Stimulated activated CD4-positive, alpha-beta T cell treated with anti-CD3 and anti-CD28 coated beads, Interleukin-4, amount 100 ng/mL, for 48 hours (primary cell): ENCODE data around the gene RAMP1.
"Not testable (repeated sequence)": the region's sequence is repeated elsewhere in the genome, so short reads cannot be mapped to it uniquely, and the experiment has no call there.

Experiments
- DNase-seq, 2 donors: peaks; one replicate each; pipeline ENCODE4 v3.0.0-alpha.2; 2020; ENCODE audit warnings: low read depth in 2 of 2

The RAMP1 gene

DNA sequence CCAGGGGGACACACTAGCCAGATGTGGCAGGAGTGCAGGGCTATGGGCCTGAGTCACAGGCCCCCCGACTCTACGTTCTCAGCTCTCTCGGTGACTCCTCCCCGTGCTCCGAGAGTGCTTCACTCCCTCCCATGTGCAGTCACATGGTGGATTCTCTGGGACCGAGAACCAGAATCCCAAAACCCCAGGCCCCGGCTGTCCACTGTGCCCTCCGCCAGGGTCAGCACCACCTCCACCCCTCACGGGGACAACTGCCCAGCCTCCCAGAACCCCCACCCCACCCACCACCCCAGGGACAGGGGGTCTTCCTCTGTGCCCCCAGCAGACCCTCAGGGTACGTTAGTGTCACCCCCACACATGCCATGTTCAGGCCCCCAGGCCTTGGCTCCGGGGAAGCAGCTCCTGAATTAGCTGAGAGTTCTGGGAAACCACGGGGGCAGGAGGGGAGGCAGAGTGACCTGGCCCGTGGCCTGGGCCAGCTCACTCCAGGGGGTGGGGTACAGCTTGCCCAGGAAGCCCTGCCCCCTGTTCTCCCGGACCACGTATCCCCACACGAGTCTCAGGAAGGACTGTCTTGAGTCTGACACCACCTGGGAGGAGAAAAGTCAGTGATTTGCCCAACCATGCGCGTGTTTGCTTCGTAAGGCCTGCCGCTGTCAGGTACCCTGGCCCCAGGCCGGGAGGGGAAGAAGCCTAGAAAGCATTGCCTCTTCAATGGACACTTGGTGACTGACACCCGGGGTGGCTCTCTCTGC lies 4.4 kb downstream of the RAMP1 start:
- no peak for DNase-seq

DNA sequence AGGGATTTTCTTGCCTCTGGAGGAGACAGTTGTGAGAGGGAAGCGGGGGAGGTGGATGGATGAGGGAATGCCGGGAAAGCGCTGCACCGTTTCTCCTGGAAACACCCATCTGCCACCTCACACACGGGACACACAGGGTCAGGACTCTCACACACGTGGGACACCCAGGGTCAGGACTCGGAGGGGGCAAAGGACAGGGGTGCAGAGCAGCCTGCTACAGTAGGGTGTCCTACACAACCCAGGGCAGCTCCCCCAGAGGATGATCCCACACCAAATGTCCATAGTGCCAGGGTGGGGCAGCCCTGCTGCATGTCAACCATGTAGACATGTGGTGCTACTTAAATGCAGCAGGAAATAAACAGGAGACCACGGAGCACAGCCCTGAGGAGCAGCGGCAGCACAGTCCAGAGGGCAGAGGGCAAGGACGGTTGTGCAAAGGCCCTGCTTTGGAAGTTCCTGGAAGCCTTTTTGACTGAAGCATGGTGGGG lies 5.1 kb downstream of the RAMP1 start:
- DNase-seq: no peak

DNA sequence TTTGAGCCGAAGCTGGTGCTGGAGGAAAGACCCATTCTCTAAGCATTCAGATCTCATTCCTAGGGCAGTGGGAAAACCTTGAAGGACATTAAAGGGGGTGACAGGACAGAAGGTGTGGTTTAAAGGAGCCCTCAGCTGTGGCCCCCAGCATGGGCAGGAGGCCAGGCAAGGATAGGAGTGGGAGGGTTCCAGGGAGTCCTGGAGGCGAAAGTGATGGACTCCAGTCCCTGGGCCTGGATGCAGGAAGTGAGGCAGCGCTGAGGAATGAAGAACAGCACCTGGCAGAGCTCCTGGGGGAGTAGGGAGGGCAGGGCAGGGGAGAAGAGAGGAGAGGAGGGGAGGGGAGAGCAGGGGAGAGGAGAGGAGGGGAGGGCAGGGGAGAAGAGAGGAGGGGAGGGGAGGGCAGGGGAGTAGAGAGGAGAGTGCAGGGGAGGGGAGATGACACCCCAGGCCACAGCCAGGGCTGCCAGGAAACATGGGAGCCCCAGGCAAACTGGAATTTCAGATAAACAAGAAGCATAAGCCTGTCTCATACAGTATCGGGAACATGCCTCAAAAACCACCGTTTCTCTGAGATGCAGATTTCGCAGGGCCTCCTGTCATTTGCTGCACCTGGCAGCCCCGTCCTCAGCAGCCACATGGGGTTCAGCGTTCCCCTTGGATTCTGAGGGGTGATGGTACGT lies 5.7 kb downstream of the RAMP1 start:
- DNase-seq: no peak

DNA sequence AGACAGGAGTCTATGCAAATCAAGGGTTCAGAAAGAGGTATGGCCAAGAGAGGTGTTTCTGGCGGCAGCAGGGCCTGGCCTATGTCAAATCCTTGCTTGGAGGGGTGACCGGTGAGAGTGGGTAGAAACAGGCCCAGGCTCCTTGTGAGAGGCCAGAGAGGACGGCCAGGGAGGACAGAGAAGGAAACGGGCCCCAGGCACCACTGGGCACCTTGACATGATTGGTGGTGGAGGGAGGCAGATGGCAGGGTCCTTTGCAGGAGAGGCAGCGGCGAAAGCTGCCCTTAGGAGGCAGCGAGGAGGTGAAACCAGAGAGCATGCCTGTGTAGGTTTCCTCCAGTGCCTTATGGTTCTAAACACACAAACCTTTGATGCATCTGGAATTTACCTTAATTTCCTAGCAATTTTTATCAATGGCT lies 6.2 kb downstream of the RAMP1 start:
- DNase-seq: no peak

DNA sequence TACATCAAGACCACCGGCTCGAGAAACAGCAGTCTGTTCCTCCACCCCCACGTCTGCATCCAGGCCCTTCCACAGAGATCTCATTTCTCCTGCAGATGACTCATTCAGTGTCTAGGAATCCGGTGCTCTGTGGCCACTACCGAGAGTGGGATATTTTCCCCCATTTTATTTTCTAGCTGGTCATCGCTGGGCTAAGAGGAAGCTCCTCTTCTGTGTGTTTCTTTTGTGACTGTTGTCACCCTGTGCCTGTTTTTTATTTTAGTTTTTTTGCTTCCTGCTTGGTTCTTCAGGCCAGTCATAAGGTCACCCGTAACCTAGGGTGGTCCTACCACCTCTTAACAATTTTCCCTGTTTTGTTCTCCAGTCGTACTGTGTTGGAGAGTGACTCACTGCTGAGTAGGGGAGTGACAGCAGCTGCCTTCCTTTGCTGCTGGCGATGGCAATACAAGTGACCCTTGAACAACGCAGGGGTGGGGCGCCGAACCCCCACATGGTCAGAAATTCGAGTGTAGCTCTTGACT lies 6.7 kb downstream of the RAMP1 start:
- no peak for DNase-seq

DNA sequence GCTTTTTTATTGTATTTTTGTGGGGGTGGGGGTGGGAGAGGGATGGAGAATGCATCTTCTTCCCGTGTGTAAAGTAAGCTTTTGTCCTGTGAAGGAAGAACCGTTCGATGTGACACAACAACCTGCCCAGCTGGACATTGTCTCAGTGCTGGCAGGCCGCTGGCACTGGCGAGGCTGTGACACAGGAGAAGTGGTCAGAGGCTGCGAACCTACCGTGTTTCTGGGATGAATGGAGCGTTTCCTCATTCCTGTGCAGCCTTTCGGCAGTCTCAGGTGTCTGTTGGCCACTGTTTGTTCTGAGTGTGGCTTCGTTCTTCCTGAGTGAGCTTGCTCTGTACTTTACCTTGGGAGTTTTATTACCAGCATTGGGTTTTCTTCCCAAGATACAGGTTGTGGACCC lies 8.0 kb downstream of the RAMP1 start:
- no peak for DNase-seq

DNA sequence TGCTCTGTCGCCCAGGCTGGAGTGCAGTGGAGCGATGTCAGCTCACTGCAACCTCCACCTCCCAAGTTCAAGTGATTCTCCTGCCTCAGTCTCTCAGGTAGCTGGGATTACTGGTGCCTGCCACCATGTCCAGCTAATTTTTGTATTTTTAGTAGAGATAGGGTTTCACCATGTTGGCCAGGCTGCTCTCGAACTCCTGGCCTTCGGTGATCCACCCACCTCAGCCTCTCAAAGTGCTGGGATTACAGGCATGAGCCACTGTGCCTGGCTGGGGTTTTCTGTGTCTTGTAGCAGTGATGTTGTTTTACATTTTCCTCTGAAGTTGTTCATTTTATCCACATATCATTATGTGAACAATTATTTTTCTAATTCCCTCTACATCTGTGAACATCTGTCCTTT lies 8.7 kb downstream of the RAMP1 start:
- DNase-seq: not testable (repeated sequence)

DNA sequence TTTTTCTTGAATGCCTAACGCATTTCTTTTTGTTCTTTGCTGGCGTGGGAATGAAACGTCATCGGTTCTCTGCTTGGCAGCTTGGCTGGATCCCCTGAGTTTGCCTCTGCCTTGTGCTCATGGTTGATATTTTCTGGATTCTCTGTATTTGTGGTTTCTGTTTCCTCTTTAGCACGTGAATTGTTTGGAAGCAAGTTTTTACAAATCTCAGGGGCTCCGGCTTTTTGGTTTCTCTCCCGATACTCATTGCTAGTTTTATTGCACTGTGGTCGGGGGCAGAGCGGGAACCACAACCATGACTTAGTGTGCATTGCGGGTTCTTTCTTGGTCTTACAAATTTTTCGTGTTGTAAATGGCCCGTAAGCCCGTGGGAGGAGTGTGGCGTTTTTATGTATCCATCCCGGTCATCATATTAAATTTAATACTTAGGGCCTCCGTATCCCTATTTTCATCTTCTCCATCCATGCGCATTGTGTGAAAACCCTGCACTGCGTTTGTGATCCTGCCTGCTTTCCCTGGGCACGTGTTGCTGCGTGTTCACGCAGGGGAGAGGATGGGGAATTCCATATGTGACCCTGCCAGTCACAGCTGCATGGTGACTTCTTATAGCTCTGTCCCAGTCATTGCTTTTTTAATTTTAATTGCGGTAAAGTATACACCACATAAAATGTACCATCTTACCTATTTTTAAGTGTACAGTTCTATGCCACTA lies 9.4 kb downstream of the RAMP1 start:
- no peak for DNase-seq

DNA sequence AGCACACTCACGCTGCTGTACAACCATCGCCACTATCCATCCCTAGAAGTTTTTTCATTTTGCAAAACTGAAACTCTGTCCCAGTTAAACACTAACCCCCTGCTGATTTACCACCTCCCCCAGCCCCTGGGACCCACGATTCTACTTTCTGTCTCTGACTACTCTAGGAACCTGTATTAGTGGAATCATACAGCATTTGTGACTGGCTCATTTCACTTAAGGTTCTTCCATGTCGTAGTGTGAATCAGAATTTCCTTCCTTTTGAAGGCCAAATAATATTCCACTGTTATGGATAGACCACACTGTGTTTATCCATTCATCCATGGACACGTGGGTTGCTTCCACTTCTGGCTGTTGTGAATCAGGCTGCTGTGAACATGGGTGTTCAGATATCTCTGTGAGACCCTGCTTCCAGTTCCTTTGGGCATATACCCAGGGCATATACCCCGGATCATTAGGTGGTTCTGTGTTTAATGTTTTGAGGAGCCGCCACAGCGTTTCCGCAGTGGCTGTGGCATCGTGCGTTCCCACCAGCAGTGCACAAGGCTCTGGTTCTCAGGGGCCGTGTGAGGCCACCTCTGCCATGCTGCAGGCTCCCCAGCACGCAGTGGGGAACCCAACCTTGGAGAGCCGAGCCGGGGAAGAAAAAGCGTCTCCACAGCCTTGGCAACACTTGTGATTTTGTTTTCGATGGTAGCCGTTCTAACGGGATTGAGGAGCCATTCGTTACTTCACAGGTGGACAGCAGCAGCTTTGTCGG lies 10.1 kb downstream of the RAMP1 start:
- no peak for DNase-seq

DNA sequence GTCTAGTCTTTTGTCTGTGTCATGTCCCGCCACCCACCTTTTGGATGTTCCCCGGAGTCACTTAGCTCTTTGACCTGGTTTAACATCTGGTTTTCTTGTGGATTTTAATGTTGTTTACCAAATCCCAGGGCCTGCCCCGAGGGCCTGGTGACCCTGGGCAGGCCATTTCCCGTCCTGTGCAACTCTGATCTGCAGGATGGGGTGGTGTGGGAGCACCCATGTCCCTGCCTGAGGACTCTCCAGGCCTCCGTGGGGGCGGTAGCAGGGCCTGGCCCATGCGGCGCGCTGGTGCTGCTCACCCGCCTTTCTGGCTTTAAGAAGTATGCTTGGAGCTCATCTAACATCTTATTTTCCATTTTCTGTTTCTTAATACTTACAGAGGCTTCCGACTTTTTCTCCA lies 10.7 kb downstream of the RAMP1 start:
- no peak for DNase-seq

DNA sequence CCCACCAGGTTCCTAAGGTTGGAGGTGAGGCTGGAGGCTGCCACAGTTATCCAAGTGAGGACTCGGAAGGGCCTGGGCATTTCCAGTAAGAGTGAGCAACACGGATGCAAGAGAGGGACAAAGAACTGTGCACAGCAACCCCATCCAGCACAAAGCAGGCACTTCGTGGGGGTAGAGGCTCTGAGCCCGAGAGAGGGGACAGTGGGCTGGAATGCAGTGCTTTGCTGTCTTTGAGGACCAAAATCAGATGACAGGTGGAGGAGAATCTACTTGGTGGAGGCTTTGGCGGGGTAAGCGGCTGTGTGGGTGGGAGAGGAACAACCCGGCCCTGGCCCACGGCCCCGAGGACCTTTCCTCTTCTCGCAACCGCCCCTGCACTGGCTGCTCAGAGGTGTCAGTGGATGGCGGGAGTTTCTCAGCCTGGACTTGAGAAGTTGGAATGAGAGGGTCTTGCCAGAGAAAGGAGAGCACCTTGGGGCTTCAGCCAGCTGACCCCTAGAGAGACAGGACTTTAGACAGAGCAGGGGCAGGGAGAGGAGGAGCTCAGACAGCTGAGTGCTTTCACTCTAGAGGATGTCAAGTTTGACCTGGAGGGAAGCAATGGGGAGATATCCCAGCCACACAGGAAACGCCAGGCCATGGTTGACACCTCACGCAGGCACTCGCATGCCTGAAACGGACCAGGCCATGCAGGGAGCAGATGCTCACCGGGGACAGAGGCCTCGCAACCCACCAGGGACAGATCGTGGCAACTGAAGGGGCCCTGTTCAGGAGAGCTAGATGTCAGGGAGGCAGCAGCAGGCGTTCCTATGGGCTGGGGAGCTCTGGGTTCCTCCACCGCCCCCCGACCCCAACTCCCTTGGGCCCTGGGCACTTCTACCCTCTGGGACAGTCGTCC lies 11.6 kb downstream of the RAMP1 start:
- DNase-seq: no peak

DNA sequence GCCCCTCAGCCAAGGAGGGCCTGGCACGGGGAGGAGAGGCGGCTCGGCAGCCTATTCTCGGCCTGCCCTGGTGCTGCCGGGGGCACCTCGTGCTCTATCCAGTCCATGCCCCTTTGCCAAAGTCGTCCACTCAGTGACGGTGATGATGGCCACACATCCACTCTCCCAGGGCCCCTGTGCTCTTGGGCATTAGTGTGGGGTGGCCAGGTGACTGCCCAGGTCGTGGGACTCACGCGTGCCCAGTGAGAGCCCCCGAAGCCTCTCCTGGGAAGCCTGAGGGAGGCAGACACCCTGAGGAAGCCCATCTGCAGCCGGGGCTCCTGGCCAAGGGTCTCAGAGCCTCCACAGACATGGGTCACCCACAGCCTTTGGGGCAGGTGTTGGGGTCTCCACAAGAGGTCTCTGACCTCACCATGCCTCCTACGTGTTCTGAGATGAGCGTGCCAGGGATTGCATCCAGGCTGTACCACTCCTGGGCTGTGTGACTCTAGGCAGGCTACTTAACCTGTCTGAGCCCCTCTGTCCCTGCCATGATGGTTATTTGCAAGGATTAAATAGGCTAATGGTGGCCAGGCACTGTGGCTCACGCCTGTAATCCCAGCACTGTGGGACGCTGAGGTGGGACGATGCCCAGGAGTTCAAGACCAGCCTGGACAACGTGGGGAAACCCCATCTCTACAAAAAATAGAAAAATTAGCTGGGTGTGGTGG lies 12.9 kb downstream of the RAMP1 start:
- no peak for DNase-seq

DNA sequence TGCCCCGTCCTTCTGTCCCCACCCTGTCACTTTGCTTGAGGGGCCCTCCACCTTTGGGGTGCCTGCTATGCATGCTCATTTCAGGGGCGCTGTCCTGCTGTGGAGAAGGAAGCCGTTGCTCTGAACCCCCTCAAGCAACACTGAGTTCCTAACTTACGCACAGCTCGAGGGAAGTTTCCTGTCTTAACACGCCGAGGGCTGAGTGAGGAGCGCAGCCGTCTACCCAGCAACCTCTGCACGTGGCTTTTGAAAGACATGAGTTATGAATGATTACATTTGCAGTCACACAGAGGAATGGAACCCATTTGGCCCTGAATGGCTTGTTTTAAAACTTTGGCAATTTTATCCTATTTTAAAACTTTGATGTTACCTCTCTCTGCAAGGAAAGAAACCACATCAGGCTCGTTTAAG lies 14.0 kb downstream of the RAMP1 start:
- no peak for DNase-seq

DNA sequence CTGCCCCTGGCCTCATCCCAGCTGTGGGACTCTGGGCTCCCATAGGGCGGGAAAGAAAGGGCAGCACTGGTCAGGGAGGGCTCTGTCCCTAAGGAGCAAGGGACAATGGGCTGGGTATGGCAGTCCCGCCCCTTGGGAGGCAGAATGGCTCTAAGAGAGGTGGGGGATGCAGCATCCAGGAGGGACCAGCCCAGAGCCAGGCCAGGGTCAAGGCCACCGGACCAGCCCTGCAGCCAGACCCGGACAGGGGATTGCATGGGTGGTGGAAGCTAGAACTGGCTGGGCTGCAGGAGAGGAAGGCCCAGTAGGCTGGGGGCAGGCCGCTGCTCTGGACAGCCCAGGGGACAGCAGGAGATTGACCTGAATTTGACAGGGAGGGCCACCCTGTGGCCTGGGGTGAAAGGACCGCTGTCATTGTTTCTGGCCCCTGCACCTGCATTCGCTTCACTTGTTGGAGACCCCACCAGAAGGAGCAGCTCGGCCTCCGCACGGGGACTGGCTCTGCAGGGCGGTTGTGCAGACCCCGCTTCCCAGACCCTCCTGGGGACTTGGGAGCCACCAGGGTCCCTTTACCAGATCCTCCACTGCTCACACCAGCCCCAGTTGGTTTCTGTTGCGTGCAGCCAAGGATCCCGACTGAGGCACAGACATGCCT lies 14.6 kb downstream of the RAMP1 start:
- no peak for DNase-seq

DNA sequence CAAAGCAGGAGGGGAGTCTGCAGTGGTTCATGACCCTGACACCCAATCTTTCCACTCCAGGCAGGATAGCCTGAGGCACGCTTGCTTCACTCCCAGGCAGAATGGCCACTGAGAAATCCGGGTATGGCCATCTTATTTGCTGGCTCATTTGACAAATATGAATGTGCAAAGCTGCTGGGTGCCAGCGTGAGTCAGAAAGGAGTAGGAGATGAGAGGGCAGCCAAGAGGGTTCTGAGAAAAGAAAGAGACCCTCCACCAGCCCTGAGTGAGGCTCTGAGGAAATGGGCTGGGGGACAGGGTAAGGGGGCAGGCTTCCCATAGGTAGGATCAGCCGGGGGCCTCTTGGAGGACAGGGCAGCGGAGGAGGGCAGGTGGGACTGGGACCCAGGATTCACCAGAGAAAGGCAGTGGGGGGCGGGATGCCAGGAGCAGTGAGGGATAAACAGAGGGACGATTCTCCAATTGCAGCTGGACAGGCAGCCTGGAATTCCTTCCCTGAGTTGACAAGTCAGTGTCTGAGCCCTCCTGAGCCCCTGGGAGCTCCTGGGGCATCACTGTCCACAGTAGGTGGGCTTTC lies 15.2 kb downstream of the RAMP1 start:
- no peak for DNase-seq

DNA sequence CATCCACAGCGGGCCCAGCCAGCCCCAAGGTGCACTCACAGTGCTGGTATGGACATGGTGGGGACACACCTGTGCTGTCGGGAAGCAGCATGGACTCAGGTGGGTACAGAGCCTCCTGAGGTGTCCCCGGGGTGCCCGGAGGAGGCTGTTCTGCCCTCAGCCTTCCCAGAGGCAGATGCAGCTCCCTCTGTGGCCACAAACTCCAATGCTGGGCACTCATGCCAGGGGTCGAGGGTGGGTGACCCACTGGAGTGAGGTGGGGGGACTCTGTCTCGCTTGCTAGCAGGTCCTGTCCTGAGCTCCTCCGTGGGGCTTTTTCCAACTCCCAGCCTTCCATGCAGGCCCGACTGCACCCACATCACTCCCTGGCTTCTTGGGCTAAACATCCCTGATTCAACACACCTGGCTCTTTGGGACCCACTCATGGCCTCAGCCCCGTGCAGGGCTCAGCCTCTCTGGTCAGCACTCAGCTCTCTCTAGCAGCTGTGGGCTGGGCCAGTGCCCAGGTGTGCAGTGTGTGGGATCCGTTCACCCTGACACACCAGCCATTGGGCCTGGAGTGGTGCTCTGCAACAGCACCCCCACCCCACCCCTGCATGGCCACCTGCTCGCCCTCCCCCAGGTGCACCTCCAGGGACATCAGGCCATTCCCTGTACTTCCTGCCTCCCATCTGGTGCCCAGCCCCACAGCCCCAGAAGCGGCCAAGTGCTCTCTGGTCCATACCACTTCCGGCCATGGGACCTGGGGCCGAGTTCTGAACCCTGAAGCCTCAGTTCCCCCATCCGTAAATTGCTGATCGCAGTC lies 16.0 kb downstream of the RAMP1 start:
- DNase-seq: no peak

DNA sequence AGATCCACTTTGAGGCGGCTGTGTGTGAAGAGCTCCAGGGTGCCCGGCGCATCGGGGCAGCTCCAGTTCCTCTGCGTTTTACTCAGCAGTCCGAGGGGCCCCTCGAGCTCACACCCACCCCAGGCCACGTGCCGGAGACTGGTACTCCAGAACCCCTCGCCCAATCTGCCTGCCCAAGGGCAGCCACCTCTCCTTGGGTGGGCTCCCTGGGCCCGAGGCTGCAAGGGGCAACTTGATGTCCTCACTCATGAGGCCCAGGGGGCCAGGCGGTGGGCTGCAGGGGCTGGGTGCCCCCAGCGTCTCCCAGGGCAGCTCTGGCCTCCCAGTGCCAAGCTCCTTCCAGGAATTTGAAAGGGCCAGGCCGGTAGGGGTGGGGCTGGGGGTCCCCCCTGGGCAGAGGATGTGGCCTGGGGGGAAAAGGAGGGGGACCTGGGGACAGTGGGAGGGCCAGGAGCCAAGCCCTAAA lies 16.7 kb downstream of the RAMP1 start:
- DNase-seq: no peak

DNA sequence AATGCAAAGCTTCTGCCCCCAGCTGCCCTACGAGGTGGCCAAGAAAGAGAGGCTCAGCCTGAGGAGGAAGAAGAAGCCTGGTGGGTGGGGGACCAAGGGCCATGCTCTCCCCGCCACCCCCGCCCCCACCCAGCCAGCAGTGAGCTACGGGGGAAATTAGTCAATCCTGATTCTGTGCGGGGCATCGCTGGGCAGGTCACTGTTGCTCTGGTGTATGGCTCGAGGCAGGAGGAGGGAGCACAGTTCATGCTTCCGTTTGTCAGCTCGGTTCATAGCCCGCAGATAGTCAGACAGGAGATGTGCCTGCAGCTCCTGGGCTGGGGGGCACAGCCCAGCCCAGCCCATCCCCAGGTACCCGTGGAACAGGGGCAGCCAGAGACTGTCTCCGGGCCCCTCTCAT lies 17.1 kb downstream of the RAMP1 start:
- no peak for DNase-seq
